HG02852 (cell line): ENCODE data around the gene KY.

ENCODE experiments used
- ATAC-seq: cut with Tn5 transposase; IDR thresholded peaks from one replicate; pipeline ENCODE4 v1.9.1; 2021; ENCODE audit warnings: mild to moderate bottlenecking, moderate library complexity; ENCODE audit not compliant: unreplicated experiment

KY gene, protein sequence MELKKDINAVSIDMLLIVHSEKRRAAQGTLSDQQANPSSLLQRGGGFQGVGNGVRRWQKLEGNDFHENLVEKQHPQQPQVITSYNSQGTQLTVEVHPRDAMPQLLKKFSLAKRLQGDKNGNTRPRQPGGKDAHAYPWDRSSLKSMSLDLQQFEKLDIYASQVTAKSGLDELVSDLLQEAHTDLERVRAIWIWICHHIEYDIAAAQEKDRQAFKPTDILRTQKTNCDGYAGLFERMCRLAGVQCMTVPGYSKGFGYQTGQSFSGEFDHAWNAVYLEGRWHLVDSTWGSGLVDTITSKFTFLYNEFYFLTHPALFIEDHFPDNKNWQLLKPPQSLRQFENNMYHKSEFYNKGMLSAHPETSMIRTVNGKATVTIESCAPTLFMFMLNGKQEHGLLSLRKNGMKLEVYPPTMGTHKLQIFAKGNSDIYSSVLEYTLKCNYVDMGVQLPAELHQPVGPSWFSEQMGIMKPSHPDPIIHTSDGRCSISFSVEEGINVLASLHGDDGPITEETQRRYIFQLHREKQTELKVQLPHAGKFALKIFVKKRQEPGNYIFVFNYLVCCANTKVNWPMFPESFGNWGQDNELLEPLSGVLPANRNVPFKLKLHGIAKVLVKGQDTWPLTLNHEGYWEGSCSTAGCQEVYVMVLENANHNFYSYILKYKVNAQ

DNA sequence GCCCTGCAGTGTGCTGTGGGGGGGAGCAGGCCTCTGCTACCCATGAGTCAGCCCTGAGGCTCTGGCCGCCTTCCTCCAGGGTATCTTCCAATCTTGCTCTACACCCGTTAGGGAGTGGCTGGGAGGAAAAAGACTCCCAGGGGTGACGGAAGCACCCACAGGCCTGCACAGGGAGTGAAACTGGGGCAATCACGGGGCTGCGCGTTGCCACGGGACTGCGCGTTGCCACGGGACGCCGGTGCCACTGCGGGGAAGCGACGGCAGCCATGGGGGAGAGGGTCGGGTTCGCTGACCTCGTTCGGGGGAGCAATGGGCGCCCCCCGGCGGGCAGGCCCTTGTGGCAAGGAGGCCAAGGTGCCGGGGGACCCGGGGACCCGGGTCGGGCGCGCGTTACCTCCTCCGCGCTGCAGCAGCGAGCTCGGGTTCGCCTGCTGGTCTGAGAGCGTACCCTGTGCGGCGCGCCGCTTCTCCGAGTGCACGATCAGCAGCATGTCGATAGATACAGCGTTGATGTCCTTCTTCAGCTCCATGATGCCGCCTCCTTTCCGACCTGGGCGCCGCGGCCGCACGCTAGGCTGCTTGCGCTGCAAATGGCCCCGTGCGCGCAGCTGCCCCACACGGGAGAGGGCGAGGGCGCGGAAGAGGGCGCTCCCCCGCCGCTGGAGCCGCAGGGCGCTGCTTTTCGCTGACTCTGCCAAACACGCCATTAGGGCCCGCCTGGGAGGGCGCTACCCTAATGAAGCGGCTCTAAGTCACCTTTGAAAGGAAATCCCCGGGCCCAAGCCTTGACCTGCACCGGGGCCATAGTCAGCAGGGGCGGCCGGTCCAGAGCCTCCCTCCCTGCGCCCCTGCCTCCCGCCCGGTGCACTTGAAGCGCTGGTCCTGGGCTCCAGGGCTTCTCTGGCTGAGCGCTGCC is at the start of gene KY:
Gene KY, minus strand, starts transcription at position 592 of the 916 bp plus-strand sequence. Its CDS starts 62 bp downstream, at position 530.
- ATAC-seq: no peak

DNA sequence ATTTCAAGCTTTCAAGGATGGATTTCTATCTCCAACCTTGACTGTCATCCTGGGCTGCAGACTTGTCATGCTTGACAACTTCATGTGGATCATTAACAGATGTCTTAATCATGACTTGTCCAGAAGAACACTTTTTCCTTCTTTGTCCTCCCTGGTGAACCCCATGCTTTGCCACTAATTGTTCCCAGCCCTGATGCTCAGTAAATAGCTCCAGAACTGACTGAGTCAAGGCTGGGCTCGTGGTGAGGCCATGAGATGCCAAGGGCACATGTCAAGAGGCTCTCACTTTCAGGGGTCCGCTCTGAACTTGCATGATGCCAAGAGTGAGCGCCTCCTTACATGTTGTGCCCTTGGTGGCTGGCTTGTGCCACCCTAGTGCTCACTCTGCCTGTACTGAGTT is 48.9 kb upstream of the KY start:
- no peak for ATAC-seq

DNA sequence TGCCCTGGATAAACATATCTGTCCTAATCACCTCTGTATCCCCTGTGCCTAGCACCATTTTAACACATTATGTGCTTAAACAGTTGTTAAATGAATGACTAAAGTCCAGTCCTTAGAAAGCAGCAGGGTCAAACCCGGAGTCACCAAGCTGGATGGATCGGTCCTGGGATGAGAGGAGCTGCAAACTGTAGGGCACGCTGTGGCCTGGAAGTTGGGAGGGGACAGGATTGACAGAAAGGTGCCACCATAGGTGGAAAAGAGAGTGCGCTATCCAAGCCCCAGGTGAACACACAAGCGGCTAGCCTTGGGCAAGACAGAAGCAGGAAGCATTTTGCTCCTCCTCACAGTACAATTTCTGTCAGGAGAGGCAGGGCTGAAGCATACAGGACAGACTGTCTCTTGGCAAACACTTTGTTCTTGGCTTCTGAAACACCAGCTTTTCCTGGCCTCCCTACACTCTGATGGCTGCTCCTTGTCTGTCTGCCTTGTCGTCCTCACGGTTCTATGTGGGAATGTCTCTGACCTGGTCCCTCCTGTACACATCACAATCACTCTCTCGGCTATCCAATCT is 48.4 kb upstream of the KY start:
- no peak for ATAC-seq

DNA sequence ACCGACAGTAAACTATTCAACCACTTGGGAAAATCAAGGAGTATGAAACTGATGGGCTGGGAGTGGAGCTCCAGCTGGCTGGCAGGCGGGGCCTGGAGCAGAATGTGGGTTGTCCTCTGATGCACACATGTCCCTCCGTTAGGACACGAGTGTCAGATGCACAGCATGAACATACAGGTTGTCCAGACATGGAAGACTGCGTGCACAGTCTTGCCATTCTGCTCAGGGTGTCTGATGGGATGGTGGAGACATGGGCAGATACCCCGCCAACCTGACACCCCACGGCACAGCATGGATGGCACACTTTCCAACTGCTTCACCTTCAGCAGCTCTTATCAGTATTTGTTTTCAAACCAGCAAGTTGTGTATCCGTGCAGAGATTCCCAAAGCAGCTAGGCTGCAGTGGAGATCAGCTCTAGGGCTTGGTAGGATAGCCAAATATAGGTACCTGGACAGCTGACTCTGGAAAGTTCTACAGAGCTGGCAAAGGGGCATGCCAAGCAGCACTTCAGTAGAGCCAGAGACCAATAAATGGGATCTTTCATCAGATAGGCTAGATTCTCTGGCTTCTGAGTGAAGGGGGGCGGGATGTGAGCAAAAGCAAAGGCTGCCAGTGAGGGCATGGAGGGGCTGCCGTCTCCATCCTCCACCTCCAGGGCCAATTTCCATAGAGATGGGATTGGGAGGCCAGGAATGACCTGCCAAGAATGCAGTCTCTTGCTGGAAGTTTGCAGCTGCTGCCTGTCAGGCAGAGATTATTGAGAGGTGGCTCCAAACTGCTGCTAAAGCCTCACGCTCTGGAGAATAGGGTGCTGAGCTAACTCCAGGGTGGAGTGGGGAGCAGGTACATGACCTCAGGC is 47.2 kb upstream of the KY start:
- ATAC-seq: no peak

DNA sequence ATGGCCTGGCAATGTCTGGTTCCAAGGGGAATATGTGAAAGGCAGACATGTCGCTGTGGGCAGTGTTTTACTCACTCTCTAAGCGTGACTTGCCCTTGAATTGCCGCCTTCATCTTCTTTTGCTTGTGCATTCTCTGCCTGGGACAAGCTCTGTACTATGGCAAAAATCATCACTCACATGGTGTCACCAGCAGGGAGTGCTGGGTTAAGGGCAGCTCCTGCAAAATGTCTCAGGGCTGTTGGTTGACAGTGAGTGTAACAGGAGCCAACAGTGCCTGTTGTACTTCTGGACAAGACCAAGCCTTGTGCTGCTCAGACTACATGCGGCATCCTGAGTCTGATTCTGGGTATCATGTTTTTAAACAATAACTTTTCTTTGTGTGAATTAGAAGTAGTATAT is 45.3 kb upstream of the KY start:
- no peak for ATAC-seq

DNA sequence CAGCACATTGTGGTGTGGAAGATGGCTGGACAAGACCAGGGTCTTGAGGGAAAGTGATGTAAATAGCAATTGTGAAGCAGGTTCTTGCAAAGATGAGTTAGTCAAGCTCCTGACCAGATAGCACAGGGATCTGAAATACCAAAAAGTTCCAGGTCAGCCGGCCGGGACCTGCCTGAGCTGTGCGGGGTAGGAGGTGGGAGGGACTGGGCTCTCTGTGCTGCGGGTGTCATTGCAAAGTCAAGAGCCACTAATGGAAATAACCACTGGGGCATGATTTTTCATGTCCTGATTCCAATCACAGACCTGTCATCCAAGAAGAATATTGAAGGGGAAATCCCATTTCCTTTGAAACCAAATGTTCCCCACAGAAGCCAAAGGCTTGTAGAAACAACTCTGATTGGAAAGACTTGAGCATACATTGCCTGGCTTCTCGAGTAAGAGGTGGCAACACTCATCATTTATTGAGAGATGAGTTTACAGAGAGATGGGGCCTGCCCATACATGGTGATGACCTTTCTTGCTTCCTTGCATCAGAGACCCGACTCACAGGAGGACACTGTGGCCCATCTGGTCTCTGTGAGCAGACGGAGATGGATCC is 44.2 kb upstream of the KY start:
- no peak for ATAC-seq

DNA sequence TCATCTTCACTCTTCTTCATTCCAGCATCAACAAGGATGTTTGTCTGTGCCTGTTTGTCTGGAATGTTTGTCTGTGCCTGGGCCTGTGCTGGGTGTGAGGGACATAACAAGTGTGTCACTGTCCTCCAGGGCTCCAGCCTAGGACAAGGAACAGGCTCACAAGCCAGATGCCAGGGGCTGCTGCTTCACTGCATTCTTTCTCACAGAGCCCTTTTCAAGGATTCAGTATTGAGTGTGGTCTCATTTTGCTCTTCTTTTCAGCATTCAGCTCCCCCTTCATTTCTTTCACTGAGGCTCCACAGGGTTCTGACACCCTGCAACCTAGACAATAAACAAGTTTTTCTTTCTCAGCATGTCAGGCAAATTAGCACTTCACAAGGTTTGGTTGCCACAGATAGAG is 43.6 kb upstream of the KY start:
- no peak for ATAC-seq

DNA sequence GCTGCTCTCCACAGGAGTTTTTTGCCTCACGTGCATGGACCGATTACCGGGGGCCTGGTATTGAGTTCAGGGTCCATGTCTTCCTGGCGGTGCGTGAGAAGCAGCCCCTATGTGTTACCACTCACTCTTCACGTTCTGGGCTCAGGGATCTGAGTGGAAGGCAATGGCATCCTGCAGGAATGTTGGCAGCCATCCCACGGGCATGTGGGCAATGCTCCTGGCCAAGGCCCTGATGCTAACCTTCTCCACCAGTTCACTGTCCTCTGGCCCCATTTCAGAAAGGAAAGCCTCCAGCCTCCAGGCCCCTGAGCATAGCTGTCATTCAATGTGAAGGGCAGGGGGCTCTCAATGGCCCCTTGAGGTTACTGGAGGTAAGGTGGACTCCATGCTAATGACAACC is 43.0 kb upstream of the KY start:
- ATAC-seq: no peak

DNA sequence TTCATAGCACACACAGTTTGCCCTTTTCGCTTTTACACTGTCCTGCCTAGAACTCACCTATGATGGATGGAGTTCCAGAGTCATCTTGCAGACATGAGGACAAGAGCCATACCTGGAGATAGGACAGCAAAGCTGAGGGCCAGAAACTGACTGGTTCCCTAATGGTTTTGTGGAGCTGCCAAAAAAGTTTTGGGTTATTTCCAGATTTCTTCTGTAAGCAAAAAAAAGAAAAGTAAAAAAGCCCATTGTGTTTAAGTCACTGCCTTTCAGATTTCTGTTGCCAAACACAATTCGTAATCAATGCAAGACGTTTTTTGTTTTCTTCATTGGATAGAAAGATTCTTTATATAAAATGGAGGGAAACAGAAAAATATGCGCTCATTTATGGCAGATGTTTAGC is 42.4 kb upstream of the KY start:
- ATAC-seq: no peak

DNA sequence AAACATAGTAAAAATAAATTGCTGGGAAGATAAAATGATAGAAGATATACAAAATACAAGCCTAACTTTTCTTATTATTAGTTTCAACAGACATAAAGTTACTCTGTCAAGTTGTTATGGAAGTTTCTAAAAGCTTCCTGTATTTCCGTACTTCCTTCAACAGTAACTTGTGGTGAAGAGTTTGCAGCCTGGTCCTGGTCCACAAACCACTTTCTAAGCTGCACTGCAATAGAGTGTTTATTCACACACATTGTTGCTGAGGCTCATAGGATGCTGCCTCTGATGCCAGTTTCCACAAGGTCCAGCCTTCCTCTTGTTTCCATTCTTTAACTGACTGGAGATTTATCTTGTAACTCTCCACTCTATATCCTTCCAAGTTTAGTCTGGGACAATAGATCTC is 39.4 kb upstream of the KY start:
- no peak for ATAC-seq

DNA sequence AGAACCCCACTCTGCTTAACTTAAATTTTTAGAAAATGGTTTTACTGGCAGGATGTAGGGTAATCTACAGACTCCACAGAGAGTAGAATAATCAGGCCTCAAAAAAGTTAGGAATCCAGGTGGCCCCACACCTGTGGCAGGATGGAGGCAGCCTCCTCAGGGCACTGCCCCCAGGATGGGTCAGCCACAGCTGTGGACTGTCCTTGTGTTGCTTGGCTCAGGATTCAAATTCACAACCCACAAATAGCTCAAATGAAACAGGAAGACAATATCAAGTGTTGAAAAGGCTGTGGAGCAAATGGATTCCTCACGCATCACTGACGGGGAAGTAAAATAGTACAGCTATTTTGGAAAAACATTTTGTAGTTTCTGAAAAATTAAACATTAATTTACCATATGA is 36.8 kb upstream of the KY start:
- no peak for ATAC-seq

DNA sequence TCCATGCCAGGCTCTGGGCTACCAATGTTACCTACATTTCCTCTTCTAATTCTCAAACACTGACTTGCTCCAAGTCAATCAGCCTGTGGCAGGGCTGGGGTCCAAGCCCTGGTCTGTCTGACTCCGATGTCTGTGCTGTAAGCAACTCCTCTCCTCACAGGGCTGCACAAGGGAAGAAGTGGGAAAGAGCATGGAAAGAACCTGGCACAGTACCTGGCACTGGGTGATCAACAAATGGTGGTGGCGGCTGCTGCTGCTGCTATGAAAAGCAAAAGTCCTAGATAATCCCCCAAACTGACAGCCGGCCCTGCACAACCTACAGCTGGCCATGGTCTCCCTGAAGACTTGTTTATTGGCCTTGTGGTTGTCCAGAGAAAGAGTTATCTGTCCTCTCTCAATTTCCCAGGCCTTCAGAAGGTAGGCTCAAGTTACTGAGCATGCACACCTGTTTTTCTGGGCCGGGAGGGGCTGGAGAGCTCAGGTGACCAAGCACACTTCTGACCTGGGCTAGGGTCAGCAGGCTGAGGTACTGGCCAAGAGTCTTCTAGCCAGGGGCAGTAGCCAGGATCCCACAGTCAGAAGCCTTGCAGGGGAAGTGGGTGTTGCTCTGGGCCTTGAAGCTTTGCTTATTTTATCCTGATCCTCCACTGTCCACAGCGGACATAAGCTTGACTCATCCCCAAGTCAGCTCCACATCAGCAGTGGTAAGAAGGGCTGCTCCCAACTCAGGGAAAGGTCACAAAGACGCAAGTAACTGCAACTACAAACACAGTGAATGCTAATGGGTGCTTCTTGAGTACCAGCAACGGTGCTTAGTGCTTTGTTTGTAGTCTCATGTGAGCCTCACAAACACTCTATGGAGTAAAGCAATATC is 35.3 kb upstream of the KY start:
- ATAC-seq: no peak

DNA sequence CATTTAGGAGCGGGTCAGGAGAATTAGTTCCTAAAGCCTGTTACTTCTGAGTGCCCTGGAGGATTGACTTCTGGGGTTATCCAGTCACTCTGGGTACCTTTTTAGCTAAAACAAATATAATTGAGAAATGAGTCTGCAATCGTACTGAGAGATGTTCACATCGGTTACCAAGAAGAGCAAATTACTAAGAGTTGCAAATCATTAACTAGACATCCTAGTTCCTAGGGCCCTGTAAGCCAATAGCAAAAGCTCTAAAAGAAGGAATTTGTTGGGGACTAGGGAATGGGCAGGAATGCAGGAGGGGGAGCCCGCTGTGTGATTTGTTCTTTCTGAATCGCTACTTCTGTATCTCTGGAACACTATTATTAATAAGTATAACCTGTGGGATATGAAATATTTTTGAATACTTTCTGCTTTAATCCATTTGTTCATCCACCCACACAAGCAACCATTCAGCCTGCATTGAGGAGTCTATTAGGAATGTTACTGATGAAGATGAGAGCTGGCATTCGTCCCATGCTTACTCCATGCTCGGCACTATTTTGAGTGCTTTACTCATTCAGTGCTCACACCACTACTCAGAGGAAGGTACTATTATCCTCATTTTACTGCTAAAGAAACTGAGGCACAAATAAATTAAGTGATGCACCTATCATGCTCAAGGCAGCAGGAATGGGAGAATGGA is 31.5 kb upstream of the KY start:
- no peak for ATAC-seq

DNA sequence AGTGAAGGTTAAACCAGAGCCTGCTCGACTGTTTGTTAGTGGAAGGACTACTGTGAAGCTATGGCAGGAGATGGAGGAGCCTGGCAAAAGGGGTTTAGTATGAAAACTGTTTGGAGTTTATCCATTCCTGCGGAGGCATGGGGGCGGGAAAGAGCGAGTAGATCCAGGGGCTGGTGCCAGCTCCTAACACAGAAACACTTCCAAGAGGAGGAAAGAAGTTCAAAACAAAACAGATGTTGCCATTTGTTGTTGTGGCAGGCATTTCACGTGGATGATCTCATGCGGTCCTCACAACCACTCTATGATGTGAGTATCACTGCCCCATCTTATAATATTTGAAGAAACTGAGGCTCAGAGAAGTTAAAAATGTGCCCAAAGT is 30.7 kb upstream of the KY start:
- ATAC-seq: no peak

DNA sequence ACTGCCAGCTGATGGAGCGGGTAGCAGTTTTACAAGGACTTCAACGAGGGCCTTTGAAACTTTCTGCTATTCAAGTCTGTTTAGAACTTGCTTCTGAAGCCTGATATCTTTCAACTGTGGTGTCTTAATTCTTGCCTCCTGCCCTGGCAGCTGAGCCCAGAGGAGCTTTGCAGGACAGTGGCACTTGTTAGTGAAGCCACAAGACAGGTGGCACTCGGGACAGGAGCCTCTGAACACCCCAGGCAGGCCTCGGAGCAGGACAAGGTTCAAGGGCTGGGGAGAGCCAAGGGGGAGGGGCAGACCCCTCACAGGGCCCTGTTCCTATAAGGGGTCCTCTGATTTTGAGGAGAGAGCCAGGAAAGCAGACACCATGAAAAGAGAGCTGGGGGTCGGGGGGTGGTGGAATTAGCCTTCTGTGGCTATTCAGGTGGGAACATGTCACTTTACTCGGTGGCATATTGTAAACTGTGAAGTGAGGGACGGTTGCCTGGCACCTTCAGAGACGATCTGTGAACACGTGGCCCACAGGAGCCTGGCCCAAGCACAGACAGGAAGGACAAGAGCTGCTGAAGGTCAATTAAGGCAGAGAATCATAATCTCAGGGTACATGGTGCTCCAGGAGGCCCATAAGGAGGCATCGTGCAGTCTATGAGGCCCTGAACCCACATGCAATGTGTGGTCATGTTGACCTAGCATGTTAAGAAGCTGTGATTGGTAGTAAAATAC is 30.1 kb upstream of the KY start:
- no peak for ATAC-seq

DNA sequence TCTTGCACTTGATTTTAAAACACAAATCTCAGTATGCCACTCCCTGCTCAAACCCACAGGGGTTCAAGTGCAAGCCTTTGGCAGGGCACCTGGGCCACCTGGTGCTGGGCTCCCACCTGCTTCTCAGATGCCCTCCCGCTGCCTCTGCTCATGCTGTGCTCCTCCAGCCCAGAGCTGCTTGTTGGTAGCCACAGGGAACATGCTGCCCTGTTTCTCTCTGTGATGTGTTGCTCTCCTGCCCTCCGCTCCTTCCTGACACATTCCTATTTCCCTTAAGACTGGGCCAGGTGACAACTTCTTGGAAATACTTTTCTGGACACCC is 27.1 kb upstream of the KY start:
- ATAC-seq: no peak

DNA sequence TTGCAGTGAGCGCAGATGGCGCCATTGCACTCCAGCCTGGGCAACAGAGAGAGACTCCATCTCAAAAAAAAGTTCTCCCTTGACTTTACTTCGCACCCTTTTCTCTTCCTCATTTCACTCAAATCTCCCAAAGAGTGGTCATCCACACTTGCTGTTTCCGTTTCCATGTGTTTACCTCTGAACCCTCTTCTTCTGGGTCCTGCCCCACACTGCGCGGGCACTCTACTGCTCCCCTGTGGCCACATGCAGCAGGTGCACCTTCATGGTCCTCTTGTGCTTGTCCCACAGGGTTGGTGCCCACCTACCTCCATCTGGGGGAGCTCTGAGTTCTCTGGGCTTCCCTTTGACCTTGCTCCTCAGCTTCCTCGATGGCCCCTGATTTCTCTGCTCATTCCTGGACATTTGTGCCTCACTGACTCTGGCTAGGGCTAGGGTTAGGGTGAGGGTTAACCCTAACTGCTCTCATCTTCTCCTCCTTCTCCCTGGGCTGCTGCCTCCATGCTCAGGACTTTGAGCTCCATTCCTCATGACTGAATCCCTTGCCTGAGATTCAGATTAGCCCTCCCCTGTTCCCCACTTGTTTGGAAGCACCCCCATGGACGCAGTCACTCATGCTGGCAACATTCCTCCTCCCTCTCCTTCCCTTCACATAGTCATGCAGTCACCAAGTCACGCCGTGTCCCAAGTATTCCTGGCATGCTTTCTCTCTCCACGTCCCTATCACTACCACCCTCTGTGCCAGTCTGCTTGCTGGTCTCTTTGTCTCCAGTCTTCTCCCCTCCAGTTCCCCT is 26.6 kb upstream of the KY start:
- no peak for ATAC-seq
